IPS DF 4.7 (cell line): ENCODE results near the gene KIF5A.
"Not testable (repeated sequence)": the region's sequence is repeated elsewhere in the genome, so short reads cannot be mapped to it uniquely, and the experiment has no call there.

ENCODE experiments used
- DNase-seq: peaks from one replicate; pipeline ENCODE4 v3.0.0-alpha.2; 2013; ENCODE audit warnings: low spot score; ENCODE audit errors: extremely low read depth

Gene KIF5A

GRCh38 chr12:57583008-57583831 is 33.4 kb downstream of the KIF5A start:
- DNase-seq, result peak; percentile 78

DNA sequence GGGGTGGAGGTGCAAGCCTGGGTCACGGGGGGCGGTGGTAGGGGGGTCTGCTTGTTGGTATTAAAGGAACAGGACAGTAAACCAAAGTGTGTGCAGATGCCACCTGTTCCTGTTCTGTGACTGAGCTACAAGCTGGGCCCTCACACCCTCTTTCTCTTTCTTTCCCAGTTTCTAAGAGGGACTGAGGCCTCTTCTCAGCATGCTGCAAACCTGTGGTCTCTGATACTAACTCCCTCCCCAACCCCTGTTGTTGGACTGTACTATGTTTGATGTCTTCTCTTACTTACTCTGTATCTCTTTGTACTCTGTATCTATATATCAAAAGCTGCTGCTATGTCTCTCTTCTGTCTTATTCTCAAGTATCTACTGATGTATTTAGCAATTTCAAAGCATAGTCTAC is 34.2 kb downstream of the KIF5A start:
- no peak for DNase-seq

GRCh38 chr12:57584690-57585089 is 34.8 kb downstream of the KIF5A start:
- DNase-seq, result no peak

GRCh38 chr12:57585156-57585555 is 35.3 kb downstream of the KIF5A start:
- DNase-seq, result no peak

DNA sequence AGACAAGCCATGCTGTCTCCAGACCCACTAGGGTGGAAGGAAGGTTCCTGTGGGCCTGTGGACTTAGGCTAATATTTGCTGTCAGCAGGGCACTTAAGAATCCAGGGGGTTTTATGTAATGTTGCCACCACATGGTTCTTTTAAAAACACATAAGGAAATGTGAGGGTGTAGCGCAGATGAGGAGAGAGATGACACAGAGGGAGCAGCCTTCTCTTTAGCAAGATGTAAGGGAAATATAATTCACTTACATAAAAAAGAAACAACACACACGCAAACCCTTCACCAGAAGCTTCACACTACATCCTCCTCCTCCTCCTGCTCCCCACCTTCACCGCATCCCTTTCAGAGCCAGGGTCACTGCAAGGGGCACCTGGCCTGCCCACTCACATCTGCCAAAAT is 36.3 kb downstream of the KIF5A start:
- no peak for DNase-seq

DNA sequence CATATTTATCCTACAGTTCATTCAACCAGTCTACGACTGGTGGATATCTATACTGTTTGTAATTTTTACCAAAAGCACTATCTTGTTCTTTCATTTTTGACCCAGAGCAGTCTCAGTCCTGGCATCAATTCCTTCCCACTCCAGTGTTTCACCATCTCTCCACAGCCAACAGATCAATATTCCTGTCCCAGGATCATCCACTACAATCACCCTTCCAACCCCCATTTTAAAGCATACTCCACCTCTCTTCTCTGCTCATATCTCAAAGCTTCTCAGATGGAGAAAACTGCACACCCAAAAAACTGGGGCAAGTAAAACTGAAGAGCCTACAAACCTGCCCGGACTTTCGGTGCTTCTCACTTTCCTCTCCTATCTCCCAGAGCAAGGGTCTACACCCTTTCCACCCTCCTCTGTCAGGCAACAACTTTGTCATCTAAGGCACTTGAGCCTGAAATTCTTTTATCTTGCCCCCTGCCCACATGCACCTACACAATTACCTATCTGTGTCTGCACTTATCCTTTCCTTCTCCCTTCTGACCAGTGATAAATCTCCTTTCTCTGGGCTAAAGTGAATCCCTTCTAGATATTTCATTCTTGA is 37.1 kb downstream of the KIF5A start:
- DNase-seq, result no peak

GRCh38 chr12:57588951-57589610 is 39.2 kb downstream of the KIF5A start:
- DNase-seq, result not testable (repeated sequence)

- DNase-seq, result no peak
Observed at GRCh38 chr12:57590479-57590863, 40.6 kb downstream of the KIF5A start.

- peak; percentile 81 for DNase-seq
Observed at GRCh38 chr12:57590864-57591781, 41.3 kb downstream of the KIF5A start, which contains the start of gene PIP4K2C. Gene PIP4K2C (plus strand): TSS chr12:57591192. CDS start chr12:57591290, 98 bp downstream.

GRCh38 chr12:57591782-57592325 is 42.0 kb downstream of the KIF5A start:
- DNase-seq, result no peak

DNA sequence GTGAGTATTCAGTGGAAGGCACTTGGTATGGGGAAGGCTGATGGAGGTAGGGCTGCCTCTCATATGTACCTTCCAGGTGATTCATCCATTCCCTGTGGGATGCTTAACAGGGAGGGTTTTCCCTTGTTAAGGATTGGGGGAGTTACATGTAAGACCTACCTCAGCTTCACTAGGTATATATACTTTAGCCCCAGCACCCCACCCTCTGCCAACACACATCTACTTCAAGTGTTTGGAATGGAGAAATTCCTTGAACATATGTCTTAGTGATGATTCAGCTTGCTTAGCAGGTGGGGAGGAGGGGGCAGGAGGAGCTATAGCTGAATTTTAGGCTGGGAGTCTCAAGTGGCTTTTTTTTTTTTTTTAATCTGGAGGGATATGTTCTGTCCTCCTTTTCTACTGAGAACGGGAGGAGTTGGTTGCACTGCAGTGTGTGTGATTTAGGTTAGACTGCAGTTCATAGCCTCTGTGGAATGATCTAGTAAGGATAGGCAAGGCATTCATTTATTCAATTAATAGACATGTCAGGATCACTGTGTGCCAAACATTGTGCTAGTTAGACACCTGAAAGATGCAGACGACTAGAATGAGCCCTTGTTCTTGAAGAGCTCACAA is 42.8 kb downstream of the KIF5A start:
- no peak for DNase-seq

- DNase-seq, result no peak
Observed at GRCh38 chr12:57593187-57593586, 43.3 kb downstream of the KIF5A start.

GRCh38 chr12:57600395-57600794 is 50.6 kb downstream of the KIF5A start:
- no peak for DNase-seq

GRCh38 chr12:57602544-57602943 is 52.7 kb downstream of the KIF5A start:
- no peak for DNase-seq

GRCh38 chr12:57603324-57603723 is 53.5 kb downstream of the KIF5A start:
- no peak for DNase-seq

GRCh38 chr12:57603815-57604453 is 54.1 kb downstream of the KIF5A start:
- no peak for DNase-seq

- no peak for DNase-seq
Observed at GRCh38 chr12:57604454-57604991, 54.7 kb downstream of the KIF5A start, which contains the start of gene DTX3. Gene DTX3 (plus strand): TSS chr12:57604824. CDS start chr12:57606518, 1,694 bp downstream.

GRCh38 chr12:57604992-57605810 is 55.4 kb downstream of the KIF5A start:
- no peak for DNase-seq

DNA sequence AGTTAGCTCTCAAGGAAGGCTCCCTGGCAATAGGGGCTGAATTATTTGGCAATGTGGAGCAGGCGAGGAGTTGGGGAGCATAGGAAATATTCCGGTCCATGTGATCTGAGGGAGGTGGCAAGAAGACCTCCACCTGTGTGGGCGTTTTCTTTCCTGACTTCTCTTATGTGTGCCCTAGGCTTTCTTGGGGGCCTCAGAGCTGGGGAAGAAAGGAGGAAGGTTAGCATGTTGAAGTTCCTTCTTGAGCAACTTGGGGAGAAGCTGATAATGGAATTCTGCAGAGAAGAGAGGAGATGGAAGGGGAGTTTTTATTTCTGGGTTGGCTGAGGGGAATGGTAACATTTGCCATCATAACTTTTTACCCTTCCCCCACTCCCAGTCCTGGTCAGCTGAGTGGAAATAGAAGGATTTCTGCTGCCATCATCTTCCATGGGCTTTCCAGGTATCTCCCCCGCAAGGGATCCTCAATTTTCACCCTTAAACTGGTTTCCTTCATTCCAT is 56.0 kb downstream of the KIF5A start:
- no peak for DNase-seq
